K562 (cell line): Measurements from ENCODE around the gene ARPC1A. TPM values are rescaled to one million over a fixed set of nuclear protein-coding genes. Genes with fewer than 3 reads are reported as not detected.
A peak's percentile ranks its signal among the peaks of the same experiment; 100 is the strongest.

Source experiments
- ATAC-seq: fragments of 200-7000 bp; cut with Tn5 transposase; 3 replicates; pipeline ENCODE4 v1.9.1; 2020; ENCODE audit warnings: moderate library complexity
- BruUV-seq: library from RNA; stranded (reverse); fragments of 400-500 nt; replicated peaks from 2 replicates; lab custom pipeline; 2021; lab: Mats Ljungman, UMichigan
- CTCF ChIA-PET: fragments of 300-600 bp; formaldehyde crosslinking; extraction: SDS; loops from one replicate; lab custom pipeline; 2021; ENCODE audit warnings: low intra/inter-chr PET ratio; lab: Yijun Ruan, JAX
- POLR2A ChIA-PET: fragments of 300-600, 350-650 bp; sonication (Branson Sonifier 250); formaldehyde crosslinking; extraction: SDS; loops from one replicate; lab custom pipeline; 2021; ENCODE audit warnings: antibody characterized with exemption, inconsistent platforms; lab: Yijun Ruan, JAX
- DNase-seq, 4 experiments: peaks; one replicate each; pipeline versions ENCODE4 v3.0.0 to v3.0.0-alpha.2; 2011 to 2018; ENCODE audit warnings: low spot score in 3 of 4, mixed read lengths in 3 of 4; ENCODE audit errors: extremely low read depth in 1 of 4
- FAIRE-seq: peaks from 2 replicates; lab custom pipeline; 2011; peaks lifted over from hg19 to GRCh38; lab: Jason Lieb, UNC
- H2AFZ ChIP-seq: 2 replicates; pipeline ENCODE4 v1.6.0; 2011; ENCODE audit warnings: low read depth, low read length, control low read depth, inconsistent platforms
- H3K27ac ChIP-seq: fragments of 200-600 bp; 3 replicates; pipeline ENCODE4 v1.8.0; 2011; ENCODE audit warnings: low read depth, mild to moderate bottlenecking, control low read depth, inconsistent platforms, low read length, moderate library complexity, mixed read lengths; ENCODE audit errors: extremely low read depth
- H3K27me3 ChIP-seq, 2 experiments: fragments of 300-600 bp in 1 of 2; 2 replicates in 1 of 2; 3 replicates in 1 of 2; pipeline versions ENCODE4 v1.6.0 to v1.8.0; 2011; ENCODE audit warnings: inconsistent platforms in 2 of 2, low read length in 2 of 2, mild to moderate bottlenecking in 1 of 2, mixed read lengths in 1 of 2, moderate library complexity in 1 of 2; ENCODE audit not compliant: control insufficient read depth in 2 of 2, insufficient read depth in 2 of 2
- H3K36me3 ChIP-seq: fragments of 300-600 bp; 3 replicates; pipeline ENCODE4 v1.8.0; 2011; ENCODE audit warnings: mild to moderate bottlenecking, low read length, inconsistent platforms; ENCODE audit not compliant: control insufficient read depth, insufficient read depth
- H3K4me1 ChIP-seq, 2 experiments: fragments of 200-600 bp in 1 of 2; replicated peaks in 1 of 2; 2 replicates in 1 of 2; 3 replicates in 1 of 2; pipeline versions ENCODE4 v1.5.1 to v1.8.0; 2011; ENCODE audit warnings: inconsistent platforms in 2 of 2, low read length in 2 of 2, mild to moderate bottlenecking in 1 of 2, mixed read lengths in 1 of 2, moderate library complexity in 1 of 2; ENCODE audit not compliant: control insufficient read depth in 2 of 2, insufficient read depth in 2 of 2
- H3K4me2 ChIP-seq: 2 replicates; pipeline ENCODE4 v1.6.1; 2011; ENCODE audit warnings: low read length, control low read depth, inconsistent platforms, mixed read lengths; ENCODE audit not compliant: insufficient read depth
- H3K4me3 ChIP-seq: fragments of 200-600 bp; sonication (generic), shearing (Covaris generic); 2 replicates; pipeline ENCODE4 v1.5.1; 2016; ENCODE audit warnings: control low read depth, inconsistent platforms
- H3K79me2 ChIP-seq: fragments of 200-600 bp; 3 replicates; pipeline ENCODE4 v1.8.0; 2011; ENCODE audit warnings: low read length, inconsistent platforms; ENCODE audit not compliant: control insufficient read depth, insufficient read depth
- H3K9ac ChIP-seq, 2 experiments: 2 replicates each; pipeline versions ENCODE4 v1.6.0 to v1.6.1; 2011; ENCODE audit warnings: low read depth in 2 of 2, low read length in 2 of 2, control low read depth in 1 of 2, inconsistent platforms in 1 of 2, mild to moderate bottlenecking in 1 of 2, mixed read lengths in 1 of 2; ENCODE audit not compliant: insufficient read depth in 1 of 2
- H3K9me1 ChIP-seq: one replicate; pipeline ENCODE4 v1.6.0; 2011; ENCODE audit warnings: inconsistent platforms, mild to moderate bottlenecking, low read length, moderate library complexity; ENCODE audit not compliant: control insufficient read depth, insufficient read depth
- H3K9me3 ChIP-seq: replicated peaks from 2 replicates; pipeline ENCODE4 v1.5.1; 2011; ENCODE audit warnings: low read depth, low read length, inconsistent platforms; ENCODE audit not compliant: control insufficient read depth, insufficient read depth
- H4K20me1 ChIP-seq: replicated peaks from 2 replicates; pipeline ENCODE4 v1.6.1; 2011; ENCODE audit warnings: low read length, inconsistent platforms, mixed read lengths; ENCODE audit not compliant: control insufficient read depth, insufficient read depth
- ATF1 ChIP-seq, 2 experiments: fragments of 450-650 bp in 1 of 2; IDR thresholded peaks; 2 replicates each; pipeline ENCODE4 v1.6.1; 2016; ENCODE audit warnings: missing compliant biosample characterization in 1 of 2, missing genetic modification characterization in 1 of 2
- CREB1 ChIP-seq, 2 experiments: sonication (generic) in 1 of 2; formaldehyde crosslinking in 1 of 2; IDR thresholded peaks; 2 replicates each; pipeline versions ENCODE4 v1.6.1 to v1.8.0; 2012 to 2022; ENCODE audit warnings: inconsistent platforms in 1 of 2, mild to moderate bottlenecking in 1 of 2, missing genetic modification reagents in 1 of 2, moderate library complexity in 1 of 2
- CREM ChIP-seq: IDR thresholded peaks from 2 replicates; pipeline ENCODE4 v1.6.1; 2014; ENCODE audit warnings: antibody characterized with exemption, low read depth
- ERF ChIP-seq: fragments of 450-650 bp; formaldehyde crosslinking; IDR thresholded peaks from 2 replicates; pipeline ENCODE4 v1.4.0; 2020; ENCODE audit warnings: mild to moderate bottlenecking, mixed read lengths
- HCFC1 ChIP-seq: IDR thresholded peaks from 2 replicates; pipeline ENCODE4 v1.6.1; 2012; ENCODE audit warnings: low read depth, low read length, improper control_type of control experiment
- HOXB6 ChIP-seq: fragments of 250-450 bp; sonication (Bioruptor Pico); IDR thresholded peaks from 2 replicates; pipeline ENCODE4 v1.5.1; 2022; ENCODE audit warnings: mild to moderate bottlenecking, borderline replicate concordance
- LCOR ChIP-seq: sonication (generic); formaldehyde crosslinking; IDR thresholded peaks from 2 replicates; pipeline ENCODE4 v1.8.0; 2022; ENCODE audit warnings: mild to moderate bottlenecking, missing genetic modification reagents
- PTTG1 ChIP-seq: fragments of 450-650 bp; IDR thresholded peaks from 2 replicates; pipeline ENCODE4 v1.6.1; 2016; ENCODE audit warnings: low read depth, mild to moderate bottlenecking, missing genetic modification characterization, missing compliant biosample characterization
- SP2 ChIP-seq: IDR thresholded peaks from 2 replicates; pipeline ENCODE4 v1.6.1; 2011; ENCODE audit warnings: mild to moderate bottlenecking, low read depth, low read length, moderate library complexity; ENCODE audit not compliant: poor library complexity, severe bottlenecking; ENCODE audit errors: extremely low read depth
- SRSF1 ChIP-seq: fragments of 200-400 bp; formaldehyde crosslinking; IDR thresholded peaks from 2 replicates; pipeline ENCODE4 v1.6.1; 2017; ENCODE audit warnings: mild to moderate bottlenecking, low read depth, low read length, moderate library complexity
- ZFPM2 ChIP-seq: fragments of 250-450 bp; sonication (Bioruptor Pico); IDR thresholded peaks from 2 replicates; pipeline ENCODE4 v1.5.1; 2022; ENCODE audit warnings: mild to moderate bottlenecking
- ZNF124 ChIP-seq: sonication (generic); formaldehyde crosslinking; IDR thresholded peaks from 2 replicates; pipeline ENCODE4 v1.8.1; 2022; ENCODE audit warnings: missing genetic modification reagents
- ZNF263 ChIP-seq: sonication (generic); formaldehyde crosslinking; IDR thresholded peaks from 2 replicates; pipeline ENCODE4 v1.8.0; 2022; ENCODE audit warnings: mild to moderate bottlenecking, missing genetic modification reagents, borderline replicate concordance
- ZNF655 ChIP-seq: fragments of 250-450 bp; sonication (Bioruptor Pico); IDR thresholded peaks from 2 replicates; pipeline ENCODE4 v1.5.0; 2021
- WGBS: fragments of 100-300 bp; shearing (Covaris generic); methylation state at CpG from one replicate; pipeline ENCODE4 v1.1.6; 2016; ENCODE audit warnings: low coverage, mixed read lengths; ENCODE audit not compliant: insufficient coverage; ENCODE audit errors: missing lambda C conversion rate; 5-methylcytosine and 5-hydroxymethylcytosine counted together
- in situ Hi-C: fragments of 300-500 bp; cut with MboI; formaldehyde crosslinking; loops from 4 replicates; pipeline ENCODE4 v1.15.0; 2018; ENCODE audit warnings: inconsistent platforms, mixed read lengths
- intact Hi-C: fragments of 100-400 bp; cut with micrococcal nuclease; formaldehyde crosslinking; loops from 2 replicates; pipeline ENCODE4 v1.14.2; 2022
- polyA plus RNA-seq, 8 experiments: library from polyadenylated mRNA; depleted of rRNA in 4 of 8; stranded (reverse) in 5 of 8; unstranded in 3 of 8; fragments of >200 nt; fragmentation: Nextera tagmentation in 2 of 8; fragmentation: Illumina TruSeq in 1 of 8; extraction: Ambion mirVana in 2 of 8; extraction: Trizol in 1 of 8; gene quantifications; 2 replicates each; pipeline versions ENCODE4 v1.2.1 to v1.2.3, GENCODE V29; 2011 to 2014; ENCODE audit warnings: inconsistent platforms in 1 of 8, missing spikeins in 1 of 8
- total RNA-seq, 7 experiments: library from RNA; depleted of rRNA in 6 of 7; stranded (reverse); fragments of >200 nt in 6 of 7; fragmentation: Illumina TruSeq in 2 of 7; extraction: Trizol in 2 of 7; gene quantifications; 2 replicates each; pipeline versions ENCODE4 v1.2.1 to v1.2.3, GENCODE V29; 2011 to 2021; ENCODE audit warnings: low replicate concordance in 1 of 7

Gene ARPC1A
- total and polyA plus RNA-seq, 9 of the 15 experiments (the other 6 are each of a cell fraction or from before 2014, with no cell fraction given), result 39.5 to 151 (median 86.1) TPM

- CTCF ChIA-PET, result no interaction called here
- no TSS peak for BruUV-seq
- in situ Hi-C loops, result no loop called here
These were observed 34.6 kb upstream of the ARPC1A start for GRCh38 chr7:99290980-99291607.

GRCh38 chr7:99292127-99292526 lies 33.6 kb upstream of the ARPC1A start:
- Histone ChIP-seq H4K20me1 (0 out of 2 replicates have a peak, but pooled peaks cover 4% of the 10 kb centered on the region), H2AFZ (no peak overlapping the region), H3K4me3 (no peak overlapping the region), H3K27ac (no peak overlapping the region), H3K9me1 (no peaks in the 10 kb centered on the region), H3K4me1 (peaks cover 0 to 7% of the 10 kb centered on the region in 2 experiments; a peak in 2 of 5 replicates), H3K79me2 (no peaks in the 10 kb centered on the region), H3K27me3 (peaks cover 18 to 29% of the 10 kb centered on the region in 2 experiments), H3K36me3 (no peaks in the 10 kb centered on the region), H3K4me2 (no peak overlapping the region), H3K9me3 (no peaks in the 10 kb centered on the region), H3K9ac (peak overlapping the region in 1 of 2 experiments; percentile 79; a peak in 2 of 4 replicates)
- ChIA-PET POLR2A (interaction anchor here (0.6 to 1.6 kb wide), 4 partner anchors 9 to 354 kb away, joined by 3 to 8 read pairs (median 6); no protein-coding TSS in a partner anchor), CTCF (interaction anchor here (0.6 kb wide), 1 partner anchor 73 kb away, joined by 4 read pairs; no protein-coding TSS in a partner anchor)
- 37% methylated on average over 14 of the region's 14 CpGs for WGBS
- in situ Hi-C loops (no loop called here), intact Hi-C loops (no loop called here)
- BruUV-seq, result no TSS peak
- ATAC-seq (peak; percentile 24; the same call in 2 of the 3 replicates), DNase-seq (no peak), FAIRE-seq (no peak)
- TF ChIP-seq PTTG1 (tag) (no peak), SP2 (no peak), ZFPM2 (CRISPR knock-in tag) (no peak), SRSF1 (no peak), HCFC1 (no peak), ZNF655 (CRISPR knock-in tag) (no peak), HOXB6 (no peak), ERF (CRISPR knock-in tag) (no peak)

More at GRCh38 chr7:99290980-99291607, 34.6 kb upstream of the ARPC1A start:
- H4K20me1 ChIP-seq, result 0 out of 2 replicates have a peak, but pooled peaks cover 4% of the 10 kb centered on the region
- H3K36me3 ChIP-seq, result no peaks in the 10 kb centered on the region
- no peak overlapping the region for H3K9ac ChIP-seq
- FAIRE-seq, result no peak
- H3K9me1 ChIP-seq, result no peaks in the 10 kb centered on the region
- H3K79me2 ChIP-seq, result no peaks in the 10 kb centered on the region
- H3K4me1 ChIP-seq, result peaks cover 0 to 7% of the 10 kb centered on the region in 2 experiments; a peak in 2 of 5 replicates
- H3K9me3 ChIP-seq, result no peaks in the 10 kb centered on the region
- POLR2A ChIA-PET, result interaction anchor here (0.7 to 1.6 kb wide), 4 partner anchors 8 to 218 kb away, joined by 3 to 8 read pairs (median 6); no protein-coding TSS in a partner anchor
- H3K27ac ChIP-seq, result no peak overlapping the region
- no peak overlapping the region for H2AFZ ChIP-seq
- H3K4me3 ChIP-seq, result no peak overlapping the region
- peaks cover 21 to 32% of the 10 kb centered on the region in 2 experiments for H3K27me3 ChIP-seq
- no peak overlapping the region for H3K4me2 ChIP-seq
- DNase-seq, result no peak
- intact Hi-C loops, result no loop called here
- ATAC-seq, result no peak
- no peak for TF ChIP-seq CREB1 (IDR thresholded peaks at IDR 0.05)
- TF ChIP-seq CREB1 (CRISPR knock-in tag; IDR thresholded peaks at IDR 0.05), result 0 out of 2 replicates have a peak, but pooled peaks have one; percentile 19
- TF ChIP-seq ZNF263 (CRISPR knock-in tag), result peak; percentile 71
- no peak for TF ChIP-seq ZNF124 (CRISPR knock-in tag)
- TF ChIP-seq CREM, result 0 out of 2 replicates have a peak, but pooled peaks have one; percentile 8
- TF ChIP-seq LCOR (CRISPR knock-in tag), result no peak
- no peak for TF ChIP-seq ATF1 (CRISPR knock-in tag; IDR thresholded peaks at IDR 0.05)
- peak; percentile 56 for TF ChIP-seq ATF1 (tag; IDR thresholded peaks at IDR 0.05)
- TF ChIP-seq, all 486 proteins: peak for 4
- WGBS, result 12% methylated on average over 10 of the region's 10 CpGs
